GM23338 (cell line): ENCODE measurements around the gene MICAL2. TPM values are rescaled to one million over a fixed set of nuclear protein-coding genes. Genes with fewer than 3 reads are reported as not detected.

Source experiments
- ATAC-seq: fragments of 200-7000 bp; cut with Tn5 transposase; 3 replicates; pipeline ENCODE4 v1.9.1; 2020
- DNase-seq: peaks from one replicate; pipeline ENCODE4 v3.0.0-alpha.2; 2015; ENCODE audit warnings: low spot score
- H2AFZ ChIP-seq: fragments of 200-600 bp; sonication (generic); 2 replicates; pipeline ENCODE4 v1.8.0; 2016; ENCODE audit warnings: antibody characterized with exemption, mild to moderate bottlenecking, moderate library complexity
- H3F3A ChIP-seq: fragments of 200-600 bp; sonication (generic); replicated peaks from 2 replicates; pipeline ENCODE4 v1.8.0; 2017; ENCODE audit warnings: antibody characterized with exemption, mixed run types, low read depth
- H3K27ac ChIP-seq: fragments of 200-600 bp; sonication (generic); 2 replicates; pipeline ENCODE4 v1.6.1; 2016; ENCODE audit warnings: low read depth
- H3K27me3 ChIP-seq: fragments of 200-600 bp; sonication (generic); 2 replicates; pipeline ENCODE4 v1.8.0; 2016; ENCODE audit warnings: mild to moderate bottlenecking, mixed run types, moderate library complexity; ENCODE audit not compliant: insufficient read depth
- H3K36me3 ChIP-seq: fragments of 200-600 bp; sonication (generic); 2 replicates; pipeline ENCODE4 v1.8.0; 2016; ENCODE audit warnings: mild to moderate bottlenecking; ENCODE audit not compliant: insufficient read depth
- H3K4me1 ChIP-seq: fragments of 200-600 bp; sonication (generic); 2 replicates; pipeline ENCODE4 v1.8.0; 2016; ENCODE audit warnings: mild to moderate bottlenecking, moderate library complexity; ENCODE audit not compliant: insufficient read depth
- H3K4me2 ChIP-seq: fragments of 200-600 bp; sonication (generic); 2 replicates; pipeline ENCODE4 v1.7.1; 2017; ENCODE audit warnings: mixed run types
- H3K4me3 ChIP-seq: fragments of 200-600 bp; sonication (generic); 2 replicates; pipeline ENCODE4 v1.6.1; 2016; ENCODE audit warnings: mixed run types
- H3K79me2 ChIP-seq: fragments of 200-600 bp; sonication (generic); replicated peaks from 2 replicates; pipeline ENCODE4 v1.8.0; 2017; ENCODE audit warnings: mild to moderate bottlenecking; ENCODE audit not compliant: insufficient read depth
- H3K9me2 ChIP-seq: fragments of 200-600 bp; sonication (generic); 2 replicates; pipeline ENCODE4 v1.8.0; 2017; ENCODE audit not compliant: insufficient read depth
- H4K20me1 ChIP-seq: fragments of 200-600 bp; sonication (generic); replicated peaks from 2 replicates; pipeline ENCODE4 v1.8.0; 2017; ENCODE audit warnings: mild to moderate bottlenecking; ENCODE audit not compliant: insufficient read depth
- H3K27ac Mint-ChIP-seq: 2 replicates; pipeline ENCODE4 v1.8.0; 2020; ENCODE audit warnings: inconsistent platforms, mild to moderate bottlenecking, moderate library complexity, mixed read lengths
- H3K27me3 Mint-ChIP-seq: 3 replicates; pipeline ENCODE4 v1.8.0; 2022; ENCODE audit warnings: low read depth, mild to moderate bottlenecking, moderate library complexity, mixed read lengths, inconsistent platforms; ENCODE audit not compliant: insufficient read depth, poor library complexity
- H3K36me3 Mint-ChIP-seq: 3 replicates; pipeline ENCODE4 v1.8.0; 2021; ENCODE audit warnings: low read depth, mild to moderate bottlenecking, inconsistent platforms, moderate library complexity, mixed read lengths
- H3K4me1 Mint-ChIP-seq: 3 replicates; pipeline ENCODE4 v1.8.0; 2020; ENCODE audit warnings: mild to moderate bottlenecking, inconsistent platforms, mixed read lengths
- H3K4me3 Mint-ChIP-seq: 3 replicates; pipeline ENCODE4 v1.8.0; 2021; ENCODE audit warnings: moderate library complexity, mild to moderate bottlenecking, inconsistent platforms, mixed read lengths
- H3K9me3 Mint-ChIP-seq: 3 replicates; pipeline ENCODE4 v1.8.0; 2020; ENCODE audit warnings: moderate library complexity, mild to moderate bottlenecking, inconsistent platforms, mixed read lengths
- CREB1 ChIP-seq: fragments of 250-450 bp; sonication (Bioruptor Pico); IDR thresholded peaks from 2 replicates; pipeline ENCODE4 v1.5.0; 2020; ENCODE audit warnings: low read depth, mild to moderate bottlenecking, moderate library complexity
- EZH2 ChIP-seq: fragments of 200-600 bp; sonication (generic); IDR thresholded peaks from one replicate; pipeline ENCODE4 v1.8.0; 2017; ENCODE audit warnings: antibody characterized with exemption, mild to moderate bottlenecking, low read depth; ENCODE audit not compliant: unreplicated experiment
- EZH2phosphoT487 ChIP-seq: fragments of 200-600 bp; sonication (generic); IDR thresholded peaks from one replicate; pipeline ENCODE4 v1.8.1; 2018; ENCODE audit warnings: antibody characterized with exemption; ENCODE audit not compliant: unreplicated experiment
- POLR2AphosphoS5 ChIP-seq: IDR thresholded peaks from 2 replicates; pipeline ENCODE4 v1.6.1; 2016; ENCODE audit warnings: antibody characterized with exemption, low read depth
- ZNF114 ChIP-seq: fragments of 250-450 bp; sonication (Bioruptor Pico); IDR thresholded peaks from 2 replicates; pipeline ENCODE4 v1.5.0; 2020; ENCODE audit warnings: mild to moderate bottlenecking, moderate library complexity
- polyA plus RNA-seq: library from polyadenylated mRNA; unstranded; fragments of >200 nt; fragmentation: Nextera tagmentation; extraction: Ambion mirVana; gene quantifications from 2 replicates; pipeline ENCODE4 v1.2.1, GENCODE V29; 2016
- total RNA-seq: library from RNA; depleted of rRNA; stranded (reverse); fragments of >200 nt; shearing (Covaris generic); gene quantifications from 2 replicates; pipeline ENCODE4 v1.2.3, GENCODE V29; 2014
- TF ChIP-seq, protein P1 (sequence below): IDR thresholded peaks from 2 replicates; pipeline ENCODE4 v1.6.1; 2016; ENCODE audit warnings: antibody characterized with exemption
- TF ChIP-seq, protein P2 (sequence below): IDR thresholded peaks from one replicate; pipeline ENCODE4 v1.6.1; 2018; ENCODE audit warnings: antibody characterized with exemption; ENCODE audit not compliant: unreplicated experiment

Gene MICAL2
- total and polyA plus RNA-seq, 2 experiments from 2014 or later, result 0.66 to 1.4 TPM

- no peak overlapping the region for H3K4me2 ChIP-seq
- H4K20me1 ChIP-seq, result no peaks in the 10 kb centered on the region
- H3K9me2 ChIP-seq, result no peaks in the 10 kb centered on the region
- Mint-ChIP-seq H3K9me3 (no peaks in the 10 kb centered on the region), H3K4me3 (no peak overlapping the region), H3K4me1 (no peaks in the 10 kb centered on the region; the same call in 2 of the 3 replicates), H3K27me3 (peaks cover 5% of the 10 kb centered on the region), H3K36me3 (no peaks in the 10 kb centered on the region), H3K27ac (no peak overlapping the region)
- ATAC-seq (no peak), DNase-seq (no peak)
- H3K79me2 ChIP-seq, result no peaks in the 10 kb centered on the region
- no peaks in the 10 kb centered on the region for H3K4me1 ChIP-seq
- no peak overlapping the region for H3K27ac ChIP-seq
- H2AFZ ChIP-seq, result no peak overlapping the region
- no peaks in the 10 kb centered on the region for H3F3A ChIP-seq
- H3K36me3 ChIP-seq, result no peaks in the 10 kb centered on the region
- no peak overlapping the region for H3K4me3 ChIP-seq
- H3K27me3 ChIP-seq, result no peaks in the 10 kb centered on the region
- TF ChIP-seq, protein P1, sequence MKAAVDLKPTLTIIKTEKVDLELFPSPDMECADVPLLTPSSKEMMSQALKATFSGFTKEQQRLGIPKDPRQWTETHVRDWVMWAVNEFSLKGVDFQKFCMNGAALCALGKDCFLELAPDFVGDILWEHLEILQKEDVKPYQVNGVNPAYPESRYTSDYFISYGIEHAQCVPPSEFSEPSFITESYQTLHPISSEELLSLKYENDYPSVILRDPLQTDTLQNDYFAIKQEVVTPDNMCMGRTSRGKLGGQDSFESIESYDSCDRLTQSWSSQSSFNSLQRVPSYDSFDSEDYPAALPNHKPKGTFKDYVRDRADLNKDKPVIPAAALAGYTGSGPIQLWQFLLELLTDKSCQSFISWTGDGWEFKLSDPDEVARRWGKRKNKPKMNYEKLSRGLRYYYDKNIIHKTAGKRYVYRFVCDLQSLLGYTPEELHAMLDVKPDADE, result no peak
- TF ChIP-seq, protein P2, sequence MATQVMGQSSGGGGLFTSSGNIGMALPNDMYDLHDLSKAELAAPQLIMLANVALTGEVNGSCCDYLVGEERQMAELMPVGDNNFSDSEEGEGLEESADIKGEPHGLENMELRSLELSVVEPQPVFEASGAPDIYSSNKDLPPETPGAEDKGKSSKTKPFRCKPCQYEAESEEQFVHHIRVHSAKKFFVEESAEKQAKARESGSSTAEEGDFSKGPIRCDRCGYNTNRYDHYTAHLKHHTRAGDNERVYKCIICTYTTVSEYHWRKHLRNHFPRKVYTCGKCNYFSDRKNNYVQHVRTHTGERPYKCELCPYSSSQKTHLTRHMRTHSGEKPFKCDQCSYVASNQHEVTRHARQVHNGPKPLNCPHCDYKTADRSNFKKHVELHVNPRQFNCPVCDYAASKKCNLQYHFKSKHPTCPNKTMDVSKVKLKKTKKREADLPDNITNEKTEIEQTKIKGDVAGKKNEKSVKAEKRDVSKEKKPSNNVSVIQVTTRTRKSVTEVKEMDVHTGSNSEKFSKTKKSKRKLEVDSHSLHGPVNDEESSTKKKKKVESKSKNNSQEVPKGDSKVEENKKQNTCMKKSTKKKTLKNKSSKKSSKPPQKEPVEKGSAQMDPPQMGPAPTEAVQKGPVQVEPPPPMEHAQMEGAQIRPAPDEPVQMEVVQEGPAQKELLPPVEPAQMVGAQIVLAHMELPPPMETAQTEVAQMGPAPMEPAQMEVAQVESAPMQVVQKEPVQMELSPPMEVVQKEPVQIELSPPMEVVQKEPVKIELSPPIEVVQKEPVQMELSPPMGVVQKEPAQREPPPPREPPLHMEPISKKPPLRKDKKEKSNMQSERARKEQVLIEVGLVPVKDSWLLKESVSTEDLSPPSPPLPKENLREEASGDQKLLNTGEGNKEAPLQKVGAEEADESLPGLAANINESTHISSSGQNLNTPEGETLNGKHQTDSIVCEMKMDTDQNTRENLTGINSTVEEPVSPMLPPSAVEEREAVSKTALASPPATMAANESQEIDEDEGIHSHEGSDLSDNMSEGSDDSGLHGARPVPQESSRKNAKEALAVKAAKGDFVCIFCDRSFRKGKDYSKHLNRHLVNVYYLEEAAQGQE, result no peak
- TF ChIP-seq EZH2phosphoT487 (no peak), POLR2AphosphoS5 (no peak), CREB1 (CRISPR knock-in tag) (no peak), EZH2 (no peak), ZNF114 (CRISPR knock-in tag) (no peak)
These were observed 45.3 kb downstream of the MICAL2 start for GRCh38 chr11:12155696-12156095.

GRCh38 chr11:12156301-12157140, 46.1 kb downstream of the MICAL2 start:
- H3K4me1 Mint-ChIP-seq, result no peaks in the 10 kb centered on the region; the same call in 2 of the 3 replicates
- Histone ChIP-seq H3K27me3 (no peaks in the 10 kb centered on the region), H3K9me2 (no peaks in the 10 kb centered on the region)

More at GRCh38 chr11:12156301-12157140, 46.1 kb downstream of the MICAL2 start:
- ATAC-seq (no peak), DNase-seq (no peak)
- Mint-ChIP-seq H3K27me3 (peaks cover 6% of the 10 kb centered on the region), H3K36me3 (no peaks in the 10 kb centered on the region), H3K27ac (no peak overlapping the region), H3K9me3 (no peaks in the 10 kb centered on the region), H3K4me3 (no peak overlapping the region)
- no peak overlapping the region for H2AFZ ChIP-seq
- H3K4me2 ChIP-seq, result no peak overlapping the region
- H3K4me1 ChIP-seq, result no peaks in the 10 kb centered on the region
- H3K36me3 ChIP-seq, result no peaks in the 10 kb centered on the region
- no peak overlapping the region for H3K4me3 ChIP-seq
- TF ChIP-seq, protein P1, result no peak
- no peak overlapping the region for H3K27ac ChIP-seq
- no peaks in the 10 kb centered on the region for H3F3A ChIP-seq
- no peaks in the 10 kb centered on the region for H4K20me1 ChIP-seq
- H3K79me2 ChIP-seq, result no peaks in the 10 kb centered on the region
